Inferior parietal cortex (tissue), 1 donor: ENCODE measurements around the gene NAPB.
A peak's percentile ranks its signal among the peaks of the same experiment; 100 is the strongest.
"Not testable (repeated sequence)": the region's sequence is repeated elsewhere in the genome, so short reads cannot be mapped to it uniquely, and the experiment has no call there.

Experiments used
- DNase-seq: peaks from one replicate; pipeline ENCODE4 v3.0.0-alpha.2; 2016; ENCODE audit errors: extremely low spot score

NAPB gene

GRCh38 chr20:23367770-23368169 is 53.5 kb downstream of the NAPB start:
- DNase-seq: no peak

- no peak for DNase-seq
Measured at GRCh38 chr20:23366384-23366783, 54.9 kb downstream of the NAPB start.

- no peak for DNase-seq
Measured at GRCh38 chr20:23365390-23366165, 55.7 kb downstream of the NAPB start.

GRCh38 chr20:23363257-23363649 is 58.0 kb downstream of the NAPB start:
- DNase-seq: no peak

GRCh38 chr20:23362392-23363256 is 58.7 kb downstream of the NAPB start:
- DNase-seq: peak; percentile 25

GRCh38 chr20:23361476-23362391 is 59.6 kb downstream of the NAPB start, which contains the start of gene GZF1:
TSS of gene GZF1 (plus strand) at chr20:23362182. CDS start at chr20:23364384, 2,202 bp downstream.
- DNase-seq: peak; percentile 98

GRCh38 chr20:23361119-23361475 is 60.2 kb downstream of the NAPB start:
- DNase-seq: peak; percentile 37

GRCh38 chr20:23360531-23360930 is 60.8 kb downstream of the NAPB start:
- DNase-seq: no peak

- DNase-seq: no peak
Measured at GRCh38 chr20:23358923-23359593, 62.2 kb downstream of the NAPB start.

- no peak for DNase-seq
Measured at GRCh38 chr20:23358563-23358906, 62.8 kb downstream of the NAPB start.

GRCh38 chr20:23357767-23358562 is 63.3 kb downstream of the NAPB start:
- DNase-seq: peak; percentile 99

GRCh38 chr20:23356203-23356602 is 65.1 kb downstream of the NAPB start:
- DNase-seq: no peak

GRCh38 chr20:23350904-23351838 is 70.1 kb downstream of the NAPB start:
- DNase-seq: no peak

GRCh38 chr20:23350196-23350903 is 70.9 kb downstream of the NAPB start, which contains the start of gene NXT1:
TSS of gene NXT1 (plus strand) at chr20:23350791. CDS start at chr20:23354042, 3,251 bp downstream.
- peak; percentile 99 for DNase-seq

- DNase-seq: no peak
Measured at GRCh38 chr20:23349338-23350195, 71.7 kb downstream of the NAPB start.

- not testable (repeated sequence) for DNase-seq
Measured at GRCh38 chr20:23348510-23348909, 72.8 kb downstream of the NAPB start.

- no peak for DNase-seq
Measured at GRCh38 chr20:23347791-23348190, 73.5 kb downstream of the NAPB start.

- no peak for DNase-seq
Measured at GRCh38 chr20:23346002-23346401, 75.3 kb downstream of the NAPB start.
